HG03103 (cell line): ENCODE data around the gene STX7.

Experiments used
- ATAC-seq: cut with Tn5 transposase; IDR thresholded peaks from one replicate; pipeline ENCODE4 v1.9.1; 2021; ENCODE audit warnings: low read depth; ENCODE audit not compliant: unreplicated experiment

The STX7 gene

DNA sequence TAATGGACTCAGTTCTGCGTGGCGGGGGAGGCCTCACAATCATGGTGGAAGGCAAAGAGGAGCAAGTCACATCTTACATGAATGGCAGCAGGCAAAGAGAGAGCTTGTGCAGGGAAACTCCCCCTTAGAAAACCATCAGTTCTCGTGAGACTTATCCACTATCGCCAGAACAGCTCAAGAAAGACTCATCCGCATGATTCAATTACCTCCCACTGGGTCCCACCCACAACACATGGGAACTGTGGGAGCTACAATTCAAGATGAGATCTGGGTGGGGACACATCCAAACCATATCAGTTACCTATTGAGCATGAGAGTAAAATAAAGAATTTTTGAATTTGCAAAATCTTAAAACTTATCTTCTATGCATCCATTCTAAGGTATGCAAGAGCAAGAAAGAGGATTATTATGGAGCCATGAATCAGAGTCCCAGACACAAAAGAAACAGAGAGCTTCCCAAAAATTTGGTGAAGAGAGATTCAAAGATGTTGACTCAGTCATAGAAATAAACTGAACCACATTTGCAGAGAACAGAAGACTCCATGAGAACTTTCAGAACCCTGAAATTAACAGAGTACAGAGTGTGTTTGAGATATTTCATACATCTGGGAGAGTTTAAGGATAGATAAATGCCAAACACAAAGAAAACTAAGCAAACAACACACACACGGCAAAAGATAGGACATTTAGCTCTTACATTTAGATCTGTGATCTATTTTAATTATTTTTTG is 94.5 kb downstream of the STX7 start:
- no peak for ATAC-seq

DNA sequence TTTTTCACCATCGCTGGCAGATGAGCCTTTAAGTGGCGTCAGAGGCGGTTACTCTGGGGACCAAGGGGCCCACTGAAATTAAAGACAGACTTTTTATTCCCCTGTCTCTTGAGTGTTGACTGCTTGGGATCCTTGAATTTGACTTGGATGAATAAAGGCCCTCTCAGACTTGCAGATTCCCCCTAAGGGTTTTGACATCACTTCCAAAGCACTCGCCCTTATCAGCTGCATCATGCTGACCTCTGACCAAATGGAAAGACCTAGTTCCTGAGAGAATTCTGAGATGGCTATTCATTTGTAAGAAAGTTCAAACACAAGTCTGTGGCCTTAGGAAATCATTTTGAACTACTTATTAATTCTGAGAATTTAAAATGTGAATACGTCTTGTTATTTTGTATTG is 98.2 kb downstream of the STX7 start:
- ATAC-seq = no peak

GRCh38 chr6:132414322-132414721 is 98.6 kb downstream of the STX7 start:
- no peak for ATAC-seq

DNA sequence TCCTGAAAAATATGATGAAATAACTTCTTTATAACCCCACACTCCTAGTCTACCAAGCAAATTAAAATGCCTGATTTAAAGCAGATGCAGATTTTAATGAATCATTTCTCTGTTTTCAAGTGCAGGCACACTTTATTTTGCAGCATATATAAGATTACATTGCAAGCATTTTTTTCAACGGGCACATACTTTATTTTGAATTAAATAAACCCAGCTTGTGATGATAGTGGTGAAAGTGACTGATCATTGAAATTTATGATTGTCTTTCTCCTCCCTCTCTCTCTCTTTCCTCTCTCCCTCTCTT is 99.5 kb downstream of the STX7 start:
- ATAC-seq = no peak

DNA sequence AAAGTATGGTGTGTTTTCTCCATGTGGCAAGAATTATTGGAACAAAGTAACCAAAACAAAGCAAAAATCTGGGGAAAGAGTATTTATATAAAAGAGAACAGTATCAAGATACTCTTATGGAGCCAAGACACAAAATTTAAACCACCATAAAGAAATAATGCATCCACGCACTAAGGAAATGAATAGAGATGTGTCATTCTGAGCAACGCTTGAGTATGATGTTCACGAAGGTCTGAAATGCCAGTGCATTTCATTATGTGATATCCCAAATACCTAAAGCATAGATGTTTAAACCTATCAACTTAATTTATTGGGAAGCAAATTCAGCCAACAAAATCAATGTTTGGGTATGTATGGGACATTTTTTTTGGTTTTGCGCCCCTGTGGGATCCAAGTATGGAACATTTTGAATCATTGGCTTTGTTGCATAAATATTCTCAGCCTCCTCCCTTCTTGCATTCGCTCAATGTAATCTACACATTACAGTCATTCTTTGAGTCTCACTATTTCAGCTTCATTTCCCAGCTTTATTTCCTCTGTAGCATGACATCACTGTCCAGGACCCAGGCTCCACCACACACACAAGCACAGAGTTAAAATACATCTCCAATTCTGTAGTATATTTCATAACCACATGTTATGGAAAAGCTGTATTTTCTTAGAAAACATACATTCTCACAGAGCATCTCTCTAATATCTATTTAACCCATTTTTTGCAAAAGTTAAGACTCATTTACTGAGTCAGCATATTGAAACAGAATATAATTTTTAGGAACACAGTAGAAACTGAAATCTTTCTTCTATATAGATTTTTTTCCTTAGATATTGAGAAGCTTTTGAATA is 100.0 kb downstream of the STX7 start:
- ATAC-seq = no peak

DNA sequence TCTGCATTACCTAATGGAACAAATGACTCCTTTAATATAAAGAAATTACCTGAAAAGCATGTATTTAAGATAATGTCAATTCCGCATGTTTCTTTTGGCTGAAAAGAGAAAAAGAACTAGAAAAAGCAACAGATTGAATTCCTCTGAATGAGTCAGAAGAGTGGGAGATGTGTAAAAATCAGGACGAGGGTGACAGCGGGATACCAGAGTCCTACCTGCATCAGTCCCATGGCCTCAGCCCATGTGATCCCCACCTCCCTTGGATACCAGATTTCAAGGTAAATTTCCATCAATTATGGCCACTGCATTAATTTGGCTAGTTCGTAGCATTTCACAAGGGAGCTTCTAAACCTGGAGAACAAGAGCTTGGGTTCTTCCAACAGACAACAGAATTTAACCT is 101.6 kb downstream of the STX7 start:
- no peak for ATAC-seq

- no peak for ATAC-seq
Measured at GRCh38 chr6:132410830-132411229, 102.1 kb downstream of the STX7 start.

DNA sequence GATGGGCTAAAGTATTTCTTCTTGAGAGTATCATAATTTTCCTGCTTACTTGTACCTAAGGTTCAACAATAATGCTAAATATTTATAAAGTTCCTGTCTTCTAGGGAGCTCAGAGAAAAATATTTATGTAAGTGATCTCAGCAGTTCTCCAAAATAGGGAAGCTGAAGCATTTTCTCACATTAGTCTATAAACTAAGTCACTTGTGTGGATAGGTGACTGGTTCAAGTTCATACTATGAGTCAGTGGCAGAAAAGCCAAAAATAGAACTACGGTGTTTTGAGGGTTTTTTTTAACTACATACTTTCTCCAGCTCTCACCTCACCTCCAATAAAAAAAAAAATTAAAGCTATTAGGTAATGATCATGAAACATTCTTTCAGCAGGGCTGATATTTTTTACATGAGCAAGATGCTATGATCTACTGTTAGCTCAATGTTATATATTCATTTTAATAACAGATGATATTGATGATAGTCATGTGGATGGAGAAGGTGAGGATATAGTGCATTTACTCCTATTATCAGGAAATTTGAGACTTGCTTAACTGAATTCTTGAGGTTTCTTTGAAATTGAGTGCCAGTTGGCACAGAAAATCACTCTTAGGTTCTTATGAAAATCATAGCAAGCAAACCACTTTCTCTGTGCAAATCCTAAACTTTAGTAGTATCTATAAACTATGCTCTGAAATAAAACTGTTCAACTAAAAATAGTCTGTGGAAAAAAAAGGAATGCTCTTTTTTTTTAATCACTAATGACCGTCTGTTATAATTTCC is 107.6 kb downstream of the STX7 start:
- peak; percentile 64 for ATAC-seq

- ATAC-seq = peak; percentile 15
Measured at GRCh38 chr6:132404736-132405135, 108.2 kb downstream of the STX7 start.

DNA sequence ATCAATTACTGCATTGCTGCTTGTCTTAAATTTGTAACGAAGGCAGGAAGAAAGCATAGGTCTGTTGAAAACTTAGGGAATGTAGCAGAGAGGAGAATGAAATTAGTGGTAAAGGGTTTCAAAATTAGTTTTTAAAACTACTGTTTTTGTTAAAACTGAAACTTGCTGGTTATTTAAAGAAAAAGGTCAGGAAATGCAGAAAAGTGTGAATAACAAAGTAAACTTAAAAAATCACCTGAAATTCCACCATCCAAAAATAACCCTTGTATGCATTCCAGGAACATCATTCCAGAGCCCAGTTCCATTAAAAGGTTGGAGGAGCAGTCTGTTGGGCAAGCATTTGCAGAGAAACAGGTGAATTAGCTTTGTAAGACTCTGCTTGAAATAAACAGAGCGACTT is 108.6 kb downstream of the STX7 start:
- ATAC-seq = no peak

GRCh38 chr6:132401618-132402285 is 111.2 kb downstream of the STX7 start:
- no peak for ATAC-seq

DNA sequence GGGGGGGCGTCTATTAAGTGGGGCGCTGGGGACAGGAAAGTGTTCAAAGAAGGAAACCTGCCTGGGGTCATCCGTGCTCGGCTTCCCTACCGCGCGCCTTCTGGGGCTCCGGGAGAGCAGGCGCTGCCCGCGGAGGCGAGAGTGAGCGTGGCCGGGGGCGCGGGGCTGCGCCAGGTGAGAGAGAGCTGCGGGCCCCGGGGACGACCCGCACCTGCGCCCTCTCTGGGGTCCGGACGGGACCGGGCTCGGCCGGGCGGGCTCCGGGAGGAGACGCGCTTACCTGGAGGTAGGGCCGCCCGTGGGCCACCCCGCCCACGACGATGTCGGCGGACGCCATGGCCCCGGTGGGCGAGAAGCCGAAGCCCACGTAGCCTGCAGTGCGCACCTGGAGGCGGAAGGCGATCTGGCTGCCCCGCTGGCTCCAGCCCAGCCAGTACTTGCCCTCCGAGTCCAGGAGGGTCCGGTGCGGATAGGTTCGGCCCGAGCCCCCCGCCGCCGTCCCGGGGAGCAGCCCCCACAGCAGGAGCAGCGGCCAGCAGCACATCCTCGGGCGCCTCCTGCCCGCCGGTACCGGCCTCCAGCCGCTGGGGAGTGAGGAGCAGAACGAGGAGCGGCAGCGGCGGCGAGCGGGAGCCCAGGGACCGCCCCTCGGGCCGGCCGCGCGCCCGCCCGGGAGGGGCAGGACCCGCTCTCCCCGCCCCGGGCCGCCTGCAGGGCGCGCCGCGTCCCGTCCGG is 111.9 kb downstream of the STX7 start, which contains the start of gene MOXD1:
Gene MOXD1 (minus strand): TSS at position 593 of the 735 bp plus-strand sequence. CDS start 49 bp downstream, at position 544.
- peak; percentile 30 for ATAC-seq

- no peak for ATAC-seq
Measured at GRCh38 chr6:132400555-132400882, 112.4 kb downstream of the STX7 start.

DNA sequence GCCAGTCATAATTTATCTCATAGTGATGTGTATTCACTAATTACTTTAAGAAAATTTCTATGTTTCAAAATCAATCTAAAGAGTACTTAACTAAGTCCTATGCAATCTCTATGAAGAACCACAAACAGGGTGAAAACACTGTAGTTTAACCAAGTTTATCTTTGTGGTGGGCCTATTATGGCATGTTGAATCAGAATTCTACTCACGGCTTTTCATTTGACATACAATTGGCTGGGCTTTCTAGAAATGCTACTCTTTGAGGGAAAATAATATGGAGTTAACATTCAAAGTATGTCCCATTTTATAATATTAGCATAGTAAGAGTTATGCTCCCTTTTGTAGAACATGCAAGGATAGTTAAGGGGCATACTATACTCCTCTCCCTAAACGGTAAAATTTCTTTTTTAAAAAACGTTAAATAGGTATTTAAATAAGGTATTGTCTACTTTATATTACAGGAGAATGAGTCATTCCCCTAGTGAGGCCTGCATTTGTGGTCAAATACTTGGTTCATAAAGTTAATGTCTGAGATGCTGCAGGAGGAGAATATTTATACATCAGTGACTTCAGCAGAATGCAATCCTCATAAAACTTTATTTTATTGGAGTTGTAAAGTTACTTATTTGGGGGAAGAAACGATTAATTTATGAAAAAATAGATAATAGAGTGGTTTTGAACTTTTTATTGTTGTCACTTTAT is 113.4 kb downstream of the STX7 start:
- no peak for ATAC-seq
